Non-pigmented ciliary epithelial cell (primary cell): Measurements from ENCODE around the gene HCN2.

Experiments used
- DNase-seq: peaks from one replicate; pipeline ENCODE4 v3.0.0-alpha.2; 2010; ENCODE audit warnings: low read depth

Gene HCN2

GRCh38 chr19:589693-590395 lies at the start of gene HCN2:
TSS of gene HCN2 (plus strand) at chr19:589881. CDS start at chr19:589946, 65 bp downstream.
- no peak for DNase-seq

- DNase-seq, result no peak
Observed at GRCh38 chr19:540867-541637, 48.6 kb upstream of the HCN2 start.

- DNase-seq, result no peak
Observed at GRCh38 chr19:541699-542098, 48.0 kb upstream of the HCN2 start.

- no peak for DNase-seq
Observed at GRCh38 chr19:542173-542866, 47.4 kb upstream of the HCN2 start.

GRCh38 chr19:543910-544608 lies 45.6 kb upstream of the HCN2 start, which contains the start of gene GZMM:
TSS of gene GZMM (plus strand) at chr19:544053. CDS start at chr19:544072, 19 bp downstream.
- no peak for DNase-seq

GRCh38 chr19:547117-547516 lies 42.6 kb upstream of the HCN2 start:
- no peak for DNase-seq

- no peak for DNase-seq
Observed at GRCh38 chr19:547836-548720, 41.6 kb upstream of the HCN2 start.

- no peak for DNase-seq
Observed at GRCh38 chr19:548886-549830, 40.5 kb upstream of the HCN2 start.

GRCh38 chr19:554817-555216 lies 34.9 kb upstream of the HCN2 start:
- no peak for DNase-seq

- no peak for DNase-seq
Observed at GRCh38 chr19:555474-555808, 34.2 kb upstream of the HCN2 start.

- DNase-seq, result no peak
Observed at GRCh38 chr19:556611-557382, 32.9 kb upstream of the HCN2 start.

- no peak for DNase-seq
Observed at GRCh38 chr19:558770-559439, 30.8 kb upstream of the HCN2 start.

GRCh38 chr19:560121-560520 lies 29.6 kb upstream of the HCN2 start:
- no peak for DNase-seq

- DNase-seq, result no peak
Observed at GRCh38 chr19:566403-566802, 23.3 kb upstream of the HCN2 start.

- no peak for DNase-seq
Observed at GRCh38 chr19:566844-567243, 22.8 kb upstream of the HCN2 start.

- no peak for DNase-seq
Observed at GRCh38 chr19:567296-567900, 22.3 kb upstream of the HCN2 start.

- no peak for DNase-seq
Observed at GRCh38 chr19:570251-570686, 19.4 kb upstream of the HCN2 start.

- DNase-seq, result no peak
Observed at GRCh38 chr19:570937-571565, 18.6 kb upstream of the HCN2 start.
